Spinal cord (tissue), 10 donors: ENCODE data around the gene UMAD1. TPM values are rescaled to one million over a fixed set of nuclear protein-coding genes. Genes with fewer than 3 reads are reported as not detected.

Experiments used
- DNase-seq, 6 donors: peaks; one replicate each; pipeline versions ENCODE4 v3.0.0 to v3.0.0-alpha.2; 2013 to 2015; ENCODE audit warnings: low spot score in 6 of 6, low read depth in 4 of 6
- H3K27ac ChIP-seq: one replicate; pipeline ENCODE4 v1.5.1; 2013; ENCODE audit warnings: low read depth, low read length, control low read depth
- H3K27me3 ChIP-seq: one replicate; pipeline ENCODE4 v1.6.1; 2013; ENCODE audit warnings: low read length; ENCODE audit not compliant: control insufficient read depth, insufficient read depth
- H3K36me3 ChIP-seq: one replicate; pipeline ENCODE4 v1.6.1; 2013; ENCODE audit warnings: low read length; ENCODE audit not compliant: control insufficient read depth, insufficient read depth
- H3K4me1 ChIP-seq: one replicate; pipeline ENCODE4 v1.6.1; 2013; ENCODE audit warnings: low read length; ENCODE audit not compliant: control insufficient read depth, insufficient read depth
- H3K4me3 ChIP-seq: one replicate; pipeline ENCODE4 v1.5.1; 2013; ENCODE audit warnings: low read depth, low read length, control low read depth
- H3K9me3 ChIP-seq: one replicate; pipeline ENCODE4 v1.6.1; 2013; ENCODE audit warnings: low read length; ENCODE audit not compliant: control insufficient read depth, insufficient read depth
- WGBS: methylation state at CpG from one replicate; pipeline ENCODE4 v1.1.5; 2013; ENCODE audit warnings: missing lambda C conversion rate; ENCODE audit not compliant: insufficient coverage; 5-methylcytosine and 5-hydroxymethylcytosine counted together
- polyA plus RNA-seq, 2 donors: library from polyadenylated mRNA; unstranded; fragments of 120-200 nt; gene quantifications; one replicate each; pipeline ENCODE4 v1.2.1, GENCODE V29; 2013; ENCODE audit not compliant: insufficient read length in 2 of 2
- total RNA-seq, 2 donors: library from RNA; depleted of rRNA in 1 of 2; stranded (reverse); fragments of 120-200 nt in 1 of 2; fragments of >200 nt in 1 of 2; gene quantifications; one replicate each; pipeline versions ENCODE4 v1.2.3 to v1.2.4, GENCODE V29; 2013 to 2014
- donor health status: healthy.

Gene UMAD1
- total and polyA plus RNA-seq, 4 donors, result 12.9 to 18.1 (median 14.7) TPM

- no peak for DNase-seq
- Histone ChIP-seq H3K27ac (no peak overlapping the region), H3K4me1 (no peaks in the 10 kb centered on the region), H3K27me3 (no peaks in the 10 kb centered on the region), H3K9me3 (no peaks in the 10 kb centered on the region), H3K36me3 (no peaks in the 10 kb centered on the region), H3K4me3 (no peak overlapping the region)
- WGBS, result no CpG with 5 or more reads among the region's 1 CpG
Measured at GRCh38 chr7:7618410-7618809, 22.1 kb upstream of the UMAD1 start.

DNA sequence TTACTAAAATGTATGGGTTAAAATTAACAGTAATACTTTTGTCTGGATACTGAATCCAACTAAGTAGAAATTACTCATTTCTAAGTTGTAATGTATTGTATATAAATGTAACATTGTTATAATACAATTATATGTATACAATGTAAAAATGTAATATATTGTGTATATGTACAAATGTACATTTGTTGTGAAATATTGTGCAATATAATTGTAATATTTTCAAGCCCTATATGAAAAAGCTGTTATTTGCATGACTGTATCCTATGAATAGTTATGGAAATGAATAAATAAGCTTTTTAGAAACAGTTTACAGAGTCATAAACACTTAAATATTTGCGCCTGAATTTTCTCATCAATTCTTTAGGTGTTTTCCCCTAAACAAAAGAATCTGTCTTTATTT, 20.3 kb upstream of the UMAD1 start:
- H3K36me3 ChIP-seq, result no peaks in the 10 kb centered on the region
- no peaks in the 10 kb centered on the region for H3K27me3 ChIP-seq
- no peaks in the 10 kb centered on the region for H3K4me1 ChIP-seq
- DNase-seq, result no peak
- no peaks in the 10 kb centered on the region for H3K9me3 ChIP-seq
- no peak overlapping the region for H3K27ac ChIP-seq
- no peak overlapping the region for H3K4me3 ChIP-seq
- no CpG with 5 or more reads among the region's 1 CpG for WGBS

DNA sequence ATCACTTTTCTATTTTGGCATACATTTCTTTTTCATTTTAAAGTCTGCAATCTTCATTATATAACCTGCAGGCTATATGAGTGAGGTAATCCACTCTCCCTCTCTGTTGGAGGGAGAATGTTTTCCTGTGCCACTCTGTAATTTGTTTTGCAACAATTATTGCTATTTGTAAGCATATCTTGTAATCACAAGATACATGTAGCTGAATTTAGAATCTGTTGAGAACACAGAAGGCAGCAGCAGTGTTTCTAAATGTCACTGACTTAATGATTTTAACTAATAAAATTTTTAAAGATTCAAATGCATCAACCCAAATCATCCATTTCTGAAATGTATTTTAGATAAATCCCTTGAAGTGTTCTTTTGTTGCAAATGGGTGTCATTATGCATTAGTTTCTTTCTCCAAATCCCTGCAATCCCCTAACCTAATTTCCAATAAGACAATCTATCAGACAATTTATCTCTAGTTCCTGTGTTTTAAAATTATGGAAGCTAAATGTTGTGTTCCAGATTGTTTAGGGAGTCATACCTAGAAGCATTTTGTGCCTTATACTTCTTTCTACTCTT, 19.8 kb upstream of the UMAD1 start:
- peak in 1 of 6 donors; percentile 11 for DNase-seq
- H3K27ac ChIP-seq, result no peak overlapping the region
- H3K9me3 ChIP-seq, result no peaks in the 10 kb centered on the region
- H3K4me1 ChIP-seq, result no peaks in the 10 kb centered on the region
- H3K36me3 ChIP-seq, result no peaks in the 10 kb centered on the region
- H3K4me3 ChIP-seq, result no peak overlapping the region
- H3K27me3 ChIP-seq, result no peaks in the 10 kb centered on the region

- H3K27ac ChIP-seq, result no peak overlapping the region
- no peaks in the 10 kb centered on the region for H3K4me1 ChIP-seq
- H3K27me3 ChIP-seq, result no peaks in the 10 kb centered on the region
- no peak for DNase-seq
- no peak overlapping the region for H3K4me3 ChIP-seq
- H3K9me3 ChIP-seq, result no peaks in the 10 kb centered on the region
- H3K36me3 ChIP-seq, result no peaks in the 10 kb centered on the region
- WGBS, result no CpG with 5 or more reads among the region's 1 CpG
Measured at GRCh38 chr7:7628476-7628875, 12.1 kb upstream of the UMAD1 start.

DNA sequence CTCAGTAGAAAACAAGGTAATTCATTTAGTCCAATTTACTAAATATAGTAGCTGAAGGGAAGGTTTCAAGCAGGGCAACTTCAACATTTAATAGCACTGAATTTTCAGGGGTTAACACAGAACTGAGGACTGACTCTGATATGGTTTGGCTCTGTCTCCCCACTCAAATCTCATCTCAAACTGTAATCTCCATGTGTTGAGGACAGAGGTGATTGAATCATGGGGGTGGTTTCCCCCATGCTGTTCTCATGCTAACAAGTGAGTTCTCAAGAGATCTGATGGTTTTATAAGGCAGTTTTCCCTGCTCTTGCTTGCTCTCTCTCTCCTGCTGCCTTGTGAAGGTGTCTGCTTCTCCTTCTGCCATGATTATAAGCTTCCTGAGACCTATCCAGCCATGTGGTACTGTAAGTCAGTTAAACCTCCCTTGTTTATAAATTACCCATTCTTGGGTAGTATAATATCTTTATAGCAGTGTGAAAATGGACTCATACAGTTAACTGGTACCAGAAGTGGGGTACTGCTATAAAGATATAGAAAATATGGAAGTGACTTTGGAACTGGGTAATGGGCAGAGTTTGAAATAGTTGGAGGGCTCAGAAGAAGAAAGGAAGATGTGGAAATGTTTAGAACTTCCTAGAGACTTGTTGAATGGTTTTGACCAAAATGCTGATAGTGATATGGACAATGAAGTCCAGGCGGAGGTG, 9.8 kb upstream of the UMAD1 start:
- Histone ChIP-seq H3K9me3 (no peaks in the 10 kb centered on the region), H3K4me3 (no peak overlapping the region), H3K36me3 (no peaks in the 10 kb centered on the region), H3K27ac (no peak overlapping the region), H3K4me1 (no peaks in the 10 kb centered on the region), H3K27me3 (no peaks in the 10 kb centered on the region)
- WGBS, result 100% methylated on average over 1 of the region's 1 CpG
- DNase-seq, result no peak

- H3K4me1 ChIP-seq, result peaks cover 3% of the 10 kb centered on the region
- H3K4me3 ChIP-seq, result peak overlapping the region; percentile 90
- no peak overlapping the region for H3K27ac ChIP-seq
- H3K27me3 ChIP-seq, result no peaks in the 10 kb centered on the region
- no peaks in the 10 kb centered on the region for H3K9me3 ChIP-seq
- WGBS, result 11% methylated on average over 3 of the region's 5 CpGs
- no peaks in the 10 kb centered on the region for H3K36me3 ChIP-seq
- no peak for DNase-seq
Measured at GRCh38 chr7:7639421-7639820, 1.1 kb upstream of the UMAD1 start.

DNA sequence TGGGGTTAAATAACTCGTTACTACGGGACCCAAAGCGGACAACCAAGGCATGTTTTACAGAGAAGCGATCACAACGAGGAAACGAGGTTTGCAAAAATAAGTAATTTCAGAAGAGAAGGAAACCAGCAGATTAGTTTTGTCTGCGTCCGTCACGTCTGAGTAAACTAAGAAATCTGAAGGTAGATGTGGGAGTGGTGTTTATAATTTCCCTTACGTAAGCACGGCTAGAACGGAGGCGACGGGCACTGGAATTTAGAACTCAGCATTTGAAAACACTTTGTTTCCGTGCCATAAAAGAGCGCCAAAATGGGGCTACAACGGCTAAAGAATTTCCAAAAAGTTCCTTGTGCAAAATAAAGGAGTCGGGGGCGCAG, 718 bp upstream of the UMAD1 start:
- under 1% methylated on average over 19 of the region's 19 CpGs for whole genome bisulfite sequencing
- no peaks in the 10 kb centered on the region for H3K9me3 ChIP-seq
- H3K4me3 ChIP-seq, result peak overlapping the region; percentile 90
- no peaks in the 10 kb centered on the region for H3K36me3 ChIP-seq
- no peaks in the 10 kb centered on the region for H3K27me3 ChIP-seq
- H3K4me1 ChIP-seq, result peaks cover 3% of the 10 kb centered on the region
- peak overlapping the region; percentile 75 for H3K27ac ChIP-seq
- DNase-seq, result peak in 2 of 6 donors; percentile 9 to 13

- DNase-seq, result peak in 2 of 6 donors; percentile 3 to 9
- H3K4me3 ChIP-seq, result peak overlapping the region; percentile 90
- H3K36me3 ChIP-seq, result no peaks in the 10 kb centered on the region
- no peaks in the 10 kb centered on the region for H3K27me3 ChIP-seq
- under 1% methylated on average over 14 of the region's 22 CpGs for WGBS
- peak overlapping the region; percentile 91 for H3K27ac ChIP-seq
- peaks cover 3% of the 10 kb centered on the region for H3K4me1 ChIP-seq
- no peaks in the 10 kb centered on the region for H3K9me3 ChIP-seq
Measured at GRCh38 chr7:7641129-7641663, 644 bp downstream of the UMAD1 start.

DNA sequence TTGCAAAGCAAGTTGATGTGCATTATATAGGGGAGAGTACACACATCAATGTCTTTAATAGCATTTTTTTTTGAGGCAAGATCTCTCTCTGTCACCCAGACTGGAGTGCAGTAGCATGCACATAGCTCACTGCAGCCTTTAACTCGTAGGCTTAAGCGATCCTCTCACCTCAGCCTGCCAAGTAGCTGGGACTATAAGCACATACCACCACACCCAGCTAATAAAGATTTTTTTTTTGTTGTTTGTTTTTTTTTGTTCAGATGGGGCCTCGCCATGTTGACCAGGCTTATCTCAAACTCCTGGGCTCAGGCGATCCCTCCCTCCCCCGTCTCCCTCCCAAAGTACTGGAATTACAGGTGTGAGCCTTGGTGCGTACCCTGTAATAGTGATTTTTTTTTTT, 1.5 kb downstream of the UMAD1 start:
- no peak for DNase-seq
- Histone ChIP-seq H3K4me1 (peaks cover 3% of the 10 kb centered on the region), H3K4me3 (no peak overlapping the region), H3K27me3 (no peaks in the 10 kb centered on the region), H3K36me3 (no peaks in the 10 kb centered on the region), H3K27ac (no peak overlapping the region), H3K9me3 (no peaks in the 10 kb centered on the region)
- no CpG with 5 or more reads among the region's 6 CpGs for WGBS

- Histone ChIP-seq H3K36me3 (no peaks in the 10 kb centered on the region), H3K27me3 (no peaks in the 10 kb centered on the region), H3K9me3 (no peaks in the 10 kb centered on the region), H3K27ac (no peak overlapping the region), H3K4me1 (no peaks in the 10 kb centered on the region), H3K4me3 (no peak overlapping the region)
- DNase-seq, result no peak
- 100% methylated on average over 1 of the region's 6 CpGs for WGBS
Measured at GRCh38 chr7:7647495-7648036, 7.0 kb downstream of the UMAD1 start.
